ENCODE results near the gene AMH. TPM values are rescaled to one million over a fixed set of nuclear protein-coding genes. Genes with fewer than 3 reads are reported as not detected.

The AMH gene
- total and polyA plus RNA-seq, 2 of the 13 experiments (the other 11 are each of a cell fraction or from before 2014, with no cell fraction given) = 0.03 to 0.18 TPM

DNA sequence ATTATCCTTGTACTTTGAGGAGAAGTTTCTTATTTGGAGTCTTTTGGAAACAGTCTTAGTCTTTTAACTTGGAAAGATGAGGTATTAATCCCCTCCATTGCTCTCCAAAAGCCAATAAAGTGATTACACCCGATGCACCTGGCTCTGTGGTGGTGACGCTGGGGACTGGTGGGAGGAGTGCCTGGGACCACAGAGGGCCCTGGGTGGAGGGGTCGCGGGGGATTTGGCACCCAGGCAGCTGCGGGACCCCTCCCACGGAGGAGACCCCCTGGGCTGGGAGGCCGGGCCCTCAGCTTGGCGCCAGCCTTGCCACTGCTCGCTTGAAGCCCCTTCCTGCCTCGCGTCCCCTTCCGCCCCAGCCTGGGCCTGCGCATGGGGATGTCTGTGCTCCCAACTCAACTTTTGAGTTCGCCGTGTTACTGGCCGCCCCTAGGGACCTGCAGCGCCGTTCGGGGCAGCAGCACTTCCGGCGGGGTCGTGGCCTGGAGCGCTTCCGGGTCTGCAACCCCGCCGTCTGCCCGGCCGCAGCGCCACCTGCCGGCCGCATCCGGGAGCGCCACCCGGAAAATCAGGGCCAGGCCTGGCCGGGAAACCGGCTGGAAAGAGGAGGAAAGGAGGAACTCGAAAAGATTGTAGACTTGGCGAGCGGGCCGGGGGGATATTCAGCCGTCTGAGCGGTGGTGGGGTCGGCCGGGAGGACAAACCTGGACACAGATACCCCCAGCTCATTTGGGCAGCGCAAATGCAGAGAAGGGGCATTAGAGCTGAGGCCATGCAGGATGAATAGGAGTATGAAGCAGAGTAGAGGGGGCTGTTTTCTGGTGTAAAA lies 24.4 kb downstream of the AMH start (continued):
- TF ChIP-seq, protein P1, sequence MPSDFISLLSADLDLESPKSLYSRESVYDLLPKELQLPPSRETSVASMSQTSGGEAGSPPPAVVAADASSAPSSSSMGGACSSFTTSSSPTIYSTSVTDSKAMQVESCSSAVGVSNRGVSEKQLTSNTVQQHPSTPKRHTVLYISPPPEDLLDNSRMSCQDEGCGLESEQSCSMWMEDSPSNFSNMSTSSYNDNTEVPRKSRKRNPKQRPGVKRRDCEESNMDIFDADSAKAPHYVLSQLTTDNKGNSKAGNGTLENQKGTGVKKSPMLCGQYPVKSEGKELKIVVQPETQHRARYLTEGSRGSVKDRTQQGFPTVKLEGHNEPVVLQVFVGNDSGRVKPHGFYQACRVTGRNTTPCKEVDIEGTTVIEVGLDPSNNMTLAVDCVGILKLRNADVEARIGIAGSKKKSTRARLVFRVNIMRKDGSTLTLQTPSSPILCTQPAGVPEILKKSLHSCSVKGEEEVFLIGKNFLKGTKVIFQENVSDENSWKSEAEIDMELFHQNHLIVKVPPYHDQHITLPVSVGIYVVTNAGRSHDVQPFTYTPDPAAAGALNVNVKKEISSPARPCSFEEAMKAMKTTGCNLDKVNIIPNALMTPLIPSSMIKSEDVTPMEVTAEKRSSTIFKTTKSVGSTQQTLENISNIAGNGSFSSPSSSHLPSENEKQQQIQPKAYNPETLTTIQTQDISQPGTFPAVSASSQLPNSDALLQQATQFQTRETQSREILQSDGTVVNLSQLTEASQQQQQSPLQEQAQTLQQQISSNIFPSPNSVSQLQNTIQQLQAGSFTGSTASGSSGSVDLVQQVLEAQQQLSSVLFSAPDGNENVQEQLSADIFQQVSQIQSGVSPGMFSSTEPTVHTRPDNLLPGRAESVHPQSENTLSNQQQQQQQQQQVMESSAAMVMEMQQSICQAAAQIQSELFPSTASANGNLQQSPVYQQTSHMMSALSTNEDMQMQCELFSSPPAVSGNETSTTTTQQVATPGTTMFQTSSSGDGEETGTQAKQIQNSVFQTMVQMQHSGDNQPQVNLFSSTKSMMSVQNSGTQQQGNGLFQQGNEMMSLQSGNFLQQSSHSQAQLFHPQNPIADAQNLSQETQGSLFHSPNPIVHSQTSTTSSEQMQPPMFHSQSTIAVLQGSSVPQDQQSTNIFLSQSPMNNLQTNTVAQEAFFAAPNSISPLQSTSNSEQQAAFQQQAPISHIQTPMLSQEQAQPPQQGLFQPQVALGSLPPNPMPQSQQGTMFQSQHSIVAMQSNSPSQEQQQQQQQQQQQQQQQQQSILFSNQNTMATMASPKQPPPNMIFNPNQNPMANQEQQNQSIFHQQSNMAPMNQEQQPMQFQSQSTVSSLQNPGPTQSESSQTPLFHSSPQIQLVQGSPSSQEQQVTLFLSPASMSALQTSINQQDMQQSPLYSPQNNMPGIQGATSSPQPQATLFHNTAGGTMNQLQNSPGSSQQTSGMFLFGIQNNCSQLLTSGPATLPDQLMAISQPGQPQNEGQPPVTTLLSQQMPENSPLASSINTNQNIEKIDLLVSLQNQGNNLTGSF (CRISPR knock-in tag; IDR thresholded peaks at IDR 0.05) = no peak
- TF ChIP-seq ZNF607 (CRISPR knock-in tag; IDR thresholded peaks at IDR 0.05; ENCODE audit: borderline replicate concordance) = peak; percentile 35; the same call in 1 of the 2 replicates
- peak; percentile 74; the same call in 1 of the 2 replicates for TF ChIP-seq NFKB2 (CRISPR knock-in tag; IDR thresholded peaks at IDR 0.05; ENCODE audit: borderline replicate concordance)
- no peak for TF ChIP-seq ARID2 (CRISPR knock-in tag; IDR thresholded peaks at IDR 0.05; ENCODE audit: borderline replicate concordance)
- TF ChIP-seq, protein P2, sequence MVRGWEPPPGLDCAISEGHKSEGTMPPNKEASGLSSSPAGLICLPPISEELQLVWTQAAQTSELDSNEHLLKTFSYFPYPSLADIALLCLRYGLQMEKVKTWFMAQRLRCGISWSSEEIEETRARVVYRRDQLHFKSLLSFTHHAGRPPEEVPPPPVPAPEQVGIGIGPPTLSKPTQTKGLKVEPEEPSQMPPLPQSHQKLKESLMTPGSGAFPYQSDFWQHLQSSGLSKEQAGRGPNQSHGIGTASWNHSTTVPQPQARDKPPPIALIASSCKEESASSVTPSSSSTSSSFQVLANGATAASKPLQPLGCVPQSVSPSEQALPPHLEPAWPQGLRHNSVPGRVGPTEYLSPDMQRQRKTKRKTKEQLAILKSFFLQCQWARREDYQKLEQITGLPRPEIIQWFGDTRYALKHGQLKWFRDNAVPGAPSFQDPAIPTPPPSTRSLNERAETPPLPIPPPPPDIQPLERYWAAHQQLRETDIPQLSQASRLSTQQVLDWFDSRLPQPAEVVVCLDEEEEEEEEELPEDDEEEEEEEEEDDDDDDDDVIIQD (CRISPR knock-in tag; IDR thresholded peaks at IDR 0.05; ENCODE audit: low read depth) = no peak
- TF ChIP-seq, protein P3, sequence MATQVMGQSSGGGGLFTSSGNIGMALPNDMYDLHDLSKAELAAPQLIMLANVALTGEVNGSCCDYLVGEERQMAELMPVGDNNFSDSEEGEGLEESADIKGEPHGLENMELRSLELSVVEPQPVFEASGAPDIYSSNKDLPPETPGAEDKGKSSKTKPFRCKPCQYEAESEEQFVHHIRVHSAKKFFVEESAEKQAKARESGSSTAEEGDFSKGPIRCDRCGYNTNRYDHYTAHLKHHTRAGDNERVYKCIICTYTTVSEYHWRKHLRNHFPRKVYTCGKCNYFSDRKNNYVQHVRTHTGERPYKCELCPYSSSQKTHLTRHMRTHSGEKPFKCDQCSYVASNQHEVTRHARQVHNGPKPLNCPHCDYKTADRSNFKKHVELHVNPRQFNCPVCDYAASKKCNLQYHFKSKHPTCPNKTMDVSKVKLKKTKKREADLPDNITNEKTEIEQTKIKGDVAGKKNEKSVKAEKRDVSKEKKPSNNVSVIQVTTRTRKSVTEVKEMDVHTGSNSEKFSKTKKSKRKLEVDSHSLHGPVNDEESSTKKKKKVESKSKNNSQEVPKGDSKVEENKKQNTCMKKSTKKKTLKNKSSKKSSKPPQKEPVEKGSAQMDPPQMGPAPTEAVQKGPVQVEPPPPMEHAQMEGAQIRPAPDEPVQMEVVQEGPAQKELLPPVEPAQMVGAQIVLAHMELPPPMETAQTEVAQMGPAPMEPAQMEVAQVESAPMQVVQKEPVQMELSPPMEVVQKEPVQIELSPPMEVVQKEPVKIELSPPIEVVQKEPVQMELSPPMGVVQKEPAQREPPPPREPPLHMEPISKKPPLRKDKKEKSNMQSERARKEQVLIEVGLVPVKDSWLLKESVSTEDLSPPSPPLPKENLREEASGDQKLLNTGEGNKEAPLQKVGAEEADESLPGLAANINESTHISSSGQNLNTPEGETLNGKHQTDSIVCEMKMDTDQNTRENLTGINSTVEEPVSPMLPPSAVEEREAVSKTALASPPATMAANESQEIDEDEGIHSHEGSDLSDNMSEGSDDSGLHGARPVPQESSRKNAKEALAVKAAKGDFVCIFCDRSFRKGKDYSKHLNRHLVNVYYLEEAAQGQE (IDR thresholded peaks at IDR 0.05; ENCODE audit: borderline replicate concordance in 1 of 2, low read depth in 1 of 2, low read length in 2 of 2) = no peak; a peak in 1 of 4 replicates
- TF ChIP-seq, protein P4, sequence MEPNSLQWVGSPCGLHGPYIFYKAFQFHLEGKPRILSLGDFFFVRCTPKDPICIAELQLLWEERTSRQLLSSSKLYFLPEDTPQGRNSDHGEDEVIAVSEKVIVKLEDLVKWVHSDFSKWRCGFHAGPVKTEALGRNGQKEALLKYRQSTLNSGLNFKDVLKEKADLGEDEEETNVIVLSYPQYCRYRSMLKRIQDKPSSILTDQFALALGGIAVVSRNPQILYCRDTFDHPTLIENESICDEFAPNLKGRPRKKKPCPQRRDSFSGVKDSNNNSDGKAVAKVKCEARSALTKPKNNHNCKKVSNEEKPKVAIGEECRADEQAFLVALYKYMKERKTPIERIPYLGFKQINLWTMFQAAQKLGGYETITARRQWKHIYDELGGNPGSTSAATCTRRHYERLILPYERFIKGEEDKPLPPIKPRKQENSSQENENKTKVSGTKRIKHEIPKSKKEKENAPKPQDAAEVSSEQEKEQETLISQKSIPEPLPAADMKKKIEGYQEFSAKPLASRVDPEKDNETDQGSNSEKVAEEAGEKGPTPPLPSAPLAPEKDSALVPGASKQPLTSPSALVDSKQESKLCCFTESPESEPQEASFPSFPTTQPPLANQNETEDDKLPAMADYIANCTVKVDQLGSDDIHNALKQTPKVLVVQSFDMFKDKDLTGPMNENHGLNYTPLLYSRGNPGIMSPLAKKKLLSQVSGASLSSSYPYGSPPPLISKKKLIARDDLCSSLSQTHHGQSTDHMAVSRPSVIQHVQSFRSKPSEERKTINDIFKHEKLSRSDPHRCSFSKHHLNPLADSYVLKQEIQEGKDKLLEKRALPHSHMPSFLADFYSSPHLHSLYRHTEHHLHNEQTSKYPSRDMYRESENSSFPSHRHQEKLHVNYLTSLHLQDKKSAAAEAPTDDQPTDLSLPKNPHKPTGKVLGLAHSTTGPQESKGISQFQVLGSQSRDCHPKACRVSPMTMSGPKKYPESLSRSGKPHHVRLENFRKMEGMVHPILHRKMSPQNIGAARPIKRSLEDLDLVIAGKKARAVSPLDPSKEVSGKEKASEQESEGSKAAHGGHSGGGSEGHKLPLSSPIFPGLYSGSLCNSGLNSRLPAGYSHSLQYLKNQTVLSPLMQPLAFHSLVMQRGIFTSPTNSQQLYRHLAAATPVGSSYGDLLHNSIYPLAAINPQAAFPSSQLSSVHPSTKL (CRISPR knock-in tag; IDR thresholded peaks at IDR 0.05) = peak; percentile 44; the same call in 1 of the 2 replicates
- TF ChIP-seq MEIS1 (CRISPR knock-in tag; IDR thresholded peaks at IDR 0.05; ENCODE audit: borderline replicate concordance) = no peak
- TF ChIP-seq, protein P5, sequence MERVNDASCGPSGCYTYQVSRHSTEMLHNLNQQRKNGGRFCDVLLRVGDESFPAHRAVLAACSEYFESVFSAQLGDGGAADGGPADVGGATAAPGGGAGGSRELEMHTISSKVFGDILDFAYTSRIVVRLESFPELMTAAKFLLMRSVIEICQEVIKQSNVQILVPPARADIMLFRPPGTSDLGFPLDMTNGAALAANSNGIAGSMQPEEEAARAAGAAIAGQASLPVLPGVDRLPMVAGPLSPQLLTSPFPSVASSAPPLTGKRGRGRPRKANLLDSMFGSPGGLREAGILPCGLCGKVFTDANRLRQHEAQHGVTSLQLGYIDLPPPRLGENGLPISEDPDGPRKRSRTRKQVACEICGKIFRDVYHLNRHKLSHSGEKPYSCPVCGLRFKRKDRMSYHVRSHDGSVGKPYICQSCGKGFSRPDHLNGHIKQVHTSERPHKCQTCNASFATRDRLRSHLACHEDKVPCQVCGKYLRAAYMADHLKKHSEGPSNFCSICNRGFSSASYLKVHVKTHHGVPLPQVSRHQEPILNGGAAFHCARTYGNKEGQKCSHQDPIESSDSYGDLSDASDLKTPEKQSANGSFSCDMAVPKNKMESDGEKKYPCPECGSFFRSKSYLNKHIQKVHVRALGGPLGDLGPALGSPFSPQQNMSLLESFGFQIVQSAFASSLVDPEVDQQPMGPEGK (CRISPR knock-in tag; IDR thresholded peaks at IDR 0.05) = peak; percentile 59

Data from HepG2 (cell line).